OCI-LY3 (cell line): ENCODE results near the gene MED19.

Source experiments
- EZH2phosphoT487 ChIP-seq: fragments of 200-600 bp; shearing (Covaris generic); IDR thresholded peaks from 2 replicates; pipeline ENCODE4 v1.6.1; 2018; ENCODE audit warnings: antibody characterized with exemption, mixed run types, low read depth
- TF ChIP-seq, protein P1 (sequence below): fragments of 200-600, 300-600 bp; sonication (generic); IDR thresholded peaks from 2 replicates; pipeline ENCODE4 v1.5.1; 2014; ENCODE audit warnings: antibody characterized with exemption, low read length, low read depth

DNA sequence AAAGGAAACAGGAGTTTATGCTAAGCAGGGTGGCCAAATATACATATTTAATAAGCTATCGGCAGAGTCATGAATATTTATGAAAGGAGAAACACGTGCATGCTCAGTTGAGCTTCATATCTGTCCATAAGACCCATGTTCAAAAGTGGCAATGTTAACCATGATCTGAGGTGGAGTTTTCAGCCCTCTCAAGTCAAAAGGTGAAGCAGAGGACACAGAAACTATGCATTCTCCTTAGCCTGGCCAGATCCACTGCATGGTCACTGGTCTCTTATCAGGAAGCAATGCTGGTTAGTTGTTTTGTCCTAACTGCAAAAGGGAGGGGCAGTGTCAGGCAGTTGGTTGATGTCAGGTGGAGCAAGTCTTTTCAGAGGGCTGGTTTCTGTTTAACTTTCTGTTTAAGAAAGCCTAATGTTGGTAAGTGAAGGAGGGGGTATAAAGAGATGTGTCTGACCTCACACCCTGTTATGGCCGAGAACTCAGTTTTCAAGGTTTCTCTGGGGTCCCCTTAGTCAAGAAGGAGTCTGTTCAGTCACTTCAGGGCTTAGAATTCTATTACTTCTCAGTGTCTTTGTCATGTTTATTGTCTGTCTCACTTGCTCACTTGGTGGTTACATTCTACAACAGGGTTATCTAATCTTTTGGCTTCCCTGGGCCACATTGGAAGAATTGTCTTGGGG, 23.7 kb upstream of the MED19 start:
- TF ChIP-seq, protein P1, sequence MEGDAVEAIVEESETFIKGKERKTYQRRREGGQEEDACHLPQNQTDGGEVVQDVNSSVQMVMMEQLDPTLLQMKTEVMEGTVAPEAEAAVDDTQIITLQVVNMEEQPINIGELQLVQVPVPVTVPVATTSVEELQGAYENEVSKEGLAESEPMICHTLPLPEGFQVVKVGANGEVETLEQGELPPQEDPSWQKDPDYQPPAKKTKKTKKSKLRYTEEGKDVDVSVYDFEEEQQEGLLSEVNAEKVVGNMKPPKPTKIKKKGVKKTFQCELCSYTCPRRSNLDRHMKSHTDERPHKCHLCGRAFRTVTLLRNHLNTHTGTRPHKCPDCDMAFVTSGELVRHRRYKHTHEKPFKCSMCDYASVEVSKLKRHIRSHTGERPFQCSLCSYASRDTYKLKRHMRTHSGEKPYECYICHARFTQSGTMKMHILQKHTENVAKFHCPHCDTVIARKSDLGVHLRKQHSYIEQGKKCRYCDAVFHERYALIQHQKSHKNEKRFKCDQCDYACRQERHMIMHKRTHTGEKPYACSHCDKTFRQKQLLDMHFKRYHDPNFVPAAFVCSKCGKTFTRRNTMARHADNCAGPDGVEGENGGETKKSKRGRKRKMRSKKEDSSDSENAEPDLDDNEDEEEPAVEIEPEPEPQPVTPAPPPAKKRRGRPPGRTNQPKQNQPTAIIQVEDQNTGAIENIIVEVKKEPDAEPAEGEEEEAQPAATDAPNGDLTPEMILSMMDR: no peak
- no peak for TF ChIP-seq EZH2phosphoT487
